Stimulated activated CD4-positive, alpha-beta T cell treated with anti-CD3 and anti-CD28 coated beads, Interleukin-15, amount 100 ng/mL, for 24 hours (primary cell): ENCODE measurements around the gene CFHR5.
"Not testable (repeated sequence)": the region's sequence is repeated elsewhere in the genome, so short reads cannot be mapped to it uniquely, and the experiment has no call there.

Experiments
- DNase-seq: peaks from one replicate; pipeline ENCODE4 v3.0.0-alpha.2; 2020

Gene CFHR5

GRCh38 chr1:196977278-196977677, at the start of gene CFHR5:
Gene CFHR5 (plus strand): TSS chr1:196977556. CDS start chr1:196977665, 109 bp downstream.
- no peak for DNase-seq

GRCh38 chr1:196932853-196933252, 44.5 kb upstream of the CFHR5 start:
- not testable (repeated sequence) for DNase-seq

- no peak for DNase-seq
These were observed 43.7 kb upstream of the CFHR5 start for GRCh38 chr1:196933531-196934189.

- DNase-seq = not testable (repeated sequence)
These were observed 35.9 kb upstream of the CFHR5 start for GRCh38 chr1:196941474-196941873.

- not testable (repeated sequence) for DNase-seq
These were observed 33.8 kb upstream of the CFHR5 start, which contains the start of gene CFHR2 for GRCh38 chr1:196943568-196943967. Gene CFHR2 (plus strand): TSS chr1:196943738. CDS start chr1:196943881, 143 bp downstream.

GRCh38 chr1:196951711-196952394, 25.5 kb upstream of the CFHR5 start:
- no peak for DNase-seq

- no peak for DNase-seq
These were observed 22.6 kb upstream of the CFHR5 start for GRCh38 chr1:196954778-196955177.

GRCh38 chr1:196955926-196956325, 21.4 kb upstream of the CFHR5 start:
- DNase-seq = no peak

- DNase-seq = no peak
These were observed 16.5 kb upstream of the CFHR5 start for GRCh38 chr1:196960854-196961253.

GRCh38 chr1:196970182-196970581, 7.2 kb upstream of the CFHR5 start:
- DNase-seq = no peak

GRCh38 chr1:196976278-196976677, 1.1 kb upstream of the CFHR5 start:
- no peak for DNase-seq

GRCh38 chr1:196980859-196981258, 3.5 kb downstream of the CFHR5 start:
- DNase-seq = no peak

- not testable (repeated sequence) for DNase-seq
These were observed 4.9 kb downstream of the CFHR5 start for GRCh38 chr1:196982247-196982646.

- DNase-seq = not testable (repeated sequence)
These were observed 14.7 kb downstream of the CFHR5 start for GRCh38 chr1:196991919-196992651.

- no peak for DNase-seq
These were observed 16.6 kb downstream of the CFHR5 start for GRCh38 chr1:196993916-196994315.

GRCh38 chr1:196997423-196997822, 20.1 kb downstream of the CFHR5 start:
- no peak for DNase-seq

- DNase-seq = no peak
These were observed 24.5 kb downstream of the CFHR5 start for GRCh38 chr1:197001828-197002227.

- DNase-seq = no peak
These were observed 25.8 kb downstream of the CFHR5 start for GRCh38 chr1:197003132-197003531.

GRCh38 chr1:197008861-197009260, 31.5 kb downstream of the CFHR5 start:
- DNase-seq = no peak

GRCh38 chr1:197011614-197012013, 34.3 kb downstream of the CFHR5 start:
- no peak for DNase-seq

- no peak for DNase-seq
These were observed 35.9 kb downstream of the CFHR5 start for GRCh38 chr1:197013234-197013633.

- no peak for DNase-seq
These were observed 39.4 kb downstream of the CFHR5 start for GRCh38 chr1:197016751-197017150.

- no peak for DNase-seq
These were observed 40.3 kb downstream of the CFHR5 start for GRCh38 chr1:197017558-197018146.
